Retinal pigment epithelial cell (primary cell): ENCODE measurements around the gene TEX51.

ENCODE experiments used
- DNase-seq: peaks from one replicate; pipeline ENCODE4 v3.0.0-alpha.2; 2010; ENCODE audit warnings: low read depth
- H3K4me3 ChIP-seq: 2 replicates; pipeline ENCODE4 v1.5.1; 2011; ENCODE audit warnings: mild to moderate bottlenecking, low read length, control low read depth, moderate library complexity
- TF ChIP-seq, protein P1 (sequence below): conservative IDR thresholded peaks from 2 replicates; pipeline ENCODE4 v1.5.1; 2011; ENCODE audit warnings: low read depth, low read length, control low read depth, inconsistent platforms

TEX51 gene

DNA sequence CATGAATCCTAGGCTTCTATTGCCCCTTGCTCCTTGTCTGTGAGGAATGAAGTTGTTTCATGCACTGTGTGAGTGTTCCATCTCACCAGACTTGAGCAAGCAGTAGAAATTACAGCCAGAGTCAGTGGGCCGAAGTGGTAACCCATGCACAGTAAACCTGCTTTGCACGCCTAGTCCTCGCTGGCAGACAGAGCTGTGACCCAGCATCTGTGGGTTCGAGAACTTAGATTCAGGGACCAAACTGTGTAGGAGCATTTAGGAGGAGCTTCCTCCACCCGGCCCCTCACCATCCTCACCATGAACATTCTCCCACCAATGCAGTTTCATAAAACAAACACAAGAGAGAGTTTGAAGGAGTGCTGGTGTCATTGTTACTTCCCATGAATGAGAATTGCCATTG, 21.6 kb upstream of the TEX51 start:
- TF ChIP-seq, protein P1, sequence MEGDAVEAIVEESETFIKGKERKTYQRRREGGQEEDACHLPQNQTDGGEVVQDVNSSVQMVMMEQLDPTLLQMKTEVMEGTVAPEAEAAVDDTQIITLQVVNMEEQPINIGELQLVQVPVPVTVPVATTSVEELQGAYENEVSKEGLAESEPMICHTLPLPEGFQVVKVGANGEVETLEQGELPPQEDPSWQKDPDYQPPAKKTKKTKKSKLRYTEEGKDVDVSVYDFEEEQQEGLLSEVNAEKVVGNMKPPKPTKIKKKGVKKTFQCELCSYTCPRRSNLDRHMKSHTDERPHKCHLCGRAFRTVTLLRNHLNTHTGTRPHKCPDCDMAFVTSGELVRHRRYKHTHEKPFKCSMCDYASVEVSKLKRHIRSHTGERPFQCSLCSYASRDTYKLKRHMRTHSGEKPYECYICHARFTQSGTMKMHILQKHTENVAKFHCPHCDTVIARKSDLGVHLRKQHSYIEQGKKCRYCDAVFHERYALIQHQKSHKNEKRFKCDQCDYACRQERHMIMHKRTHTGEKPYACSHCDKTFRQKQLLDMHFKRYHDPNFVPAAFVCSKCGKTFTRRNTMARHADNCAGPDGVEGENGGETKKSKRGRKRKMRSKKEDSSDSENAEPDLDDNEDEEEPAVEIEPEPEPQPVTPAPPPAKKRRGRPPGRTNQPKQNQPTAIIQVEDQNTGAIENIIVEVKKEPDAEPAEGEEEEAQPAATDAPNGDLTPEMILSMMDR, result no peak
- no peak overlapping the region for H3K4me3 ChIP-seq
- no peak for DNase-seq

DNA sequence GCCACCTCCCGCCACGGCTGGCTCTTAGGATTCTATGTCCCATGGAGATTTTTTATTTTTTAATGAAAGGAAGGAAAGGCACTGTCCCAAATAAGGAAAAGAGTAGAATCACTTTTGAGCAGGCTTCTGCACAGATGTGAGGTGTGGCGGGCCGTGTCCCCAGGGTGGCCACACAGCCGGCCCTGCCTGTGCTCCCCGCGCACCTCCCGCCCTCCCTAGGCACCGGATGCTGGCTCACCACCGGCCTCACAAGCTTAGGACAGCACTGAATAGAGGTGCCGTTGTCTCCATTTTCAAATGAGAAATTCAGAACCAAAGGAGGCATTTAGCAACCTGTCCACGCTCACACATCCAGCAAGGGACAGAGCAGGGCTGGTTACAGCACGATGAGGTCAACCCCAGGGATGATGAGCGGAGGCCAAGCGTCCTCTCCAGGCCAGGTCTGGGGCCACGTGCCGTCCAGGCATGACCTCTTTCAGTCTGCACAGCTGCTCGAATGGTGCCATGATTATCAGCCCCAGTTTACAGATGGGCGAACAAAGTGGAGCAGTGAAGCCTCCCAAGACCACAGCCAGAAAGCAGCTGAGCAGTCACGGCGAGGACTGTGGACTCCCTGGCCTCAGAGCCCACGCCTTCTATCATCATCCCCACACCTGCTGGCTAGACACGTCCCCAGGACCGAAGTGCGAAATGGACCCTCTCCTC, 20.7 kb upstream of the TEX51 start:
- DNase-seq, result no peak
- H3K4me3 ChIP-seq, result no peak overlapping the region

DNA sequence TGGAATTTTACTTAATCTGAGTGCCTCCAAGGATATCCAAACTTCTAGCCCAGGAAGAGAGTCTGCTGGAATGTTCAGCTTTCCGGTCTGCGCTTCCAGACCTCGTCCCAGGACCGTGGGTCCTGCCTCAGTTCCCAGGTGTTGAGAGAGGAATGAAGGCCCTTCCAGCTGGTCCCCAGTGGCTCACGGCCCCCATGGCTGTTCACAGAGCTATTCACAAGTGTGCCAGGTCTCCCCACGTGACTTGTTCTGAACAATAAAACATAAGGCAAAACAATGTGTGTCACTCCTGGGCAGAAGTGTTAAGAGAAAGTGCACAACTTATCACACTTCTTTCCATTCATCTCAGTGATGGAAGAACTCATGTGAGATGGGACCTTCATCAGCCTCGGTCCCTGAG, 20.1 kb upstream of the TEX51 start:
- H3K4me3 ChIP-seq, result no peak overlapping the region
- DNase-seq, result no peak
- TF ChIP-seq, protein P1, result no peak

More for the DNA sequence above, 20.7 kb upstream of the TEX51 start:
- TF ChIP-seq, protein P1, result no peak

DNA sequence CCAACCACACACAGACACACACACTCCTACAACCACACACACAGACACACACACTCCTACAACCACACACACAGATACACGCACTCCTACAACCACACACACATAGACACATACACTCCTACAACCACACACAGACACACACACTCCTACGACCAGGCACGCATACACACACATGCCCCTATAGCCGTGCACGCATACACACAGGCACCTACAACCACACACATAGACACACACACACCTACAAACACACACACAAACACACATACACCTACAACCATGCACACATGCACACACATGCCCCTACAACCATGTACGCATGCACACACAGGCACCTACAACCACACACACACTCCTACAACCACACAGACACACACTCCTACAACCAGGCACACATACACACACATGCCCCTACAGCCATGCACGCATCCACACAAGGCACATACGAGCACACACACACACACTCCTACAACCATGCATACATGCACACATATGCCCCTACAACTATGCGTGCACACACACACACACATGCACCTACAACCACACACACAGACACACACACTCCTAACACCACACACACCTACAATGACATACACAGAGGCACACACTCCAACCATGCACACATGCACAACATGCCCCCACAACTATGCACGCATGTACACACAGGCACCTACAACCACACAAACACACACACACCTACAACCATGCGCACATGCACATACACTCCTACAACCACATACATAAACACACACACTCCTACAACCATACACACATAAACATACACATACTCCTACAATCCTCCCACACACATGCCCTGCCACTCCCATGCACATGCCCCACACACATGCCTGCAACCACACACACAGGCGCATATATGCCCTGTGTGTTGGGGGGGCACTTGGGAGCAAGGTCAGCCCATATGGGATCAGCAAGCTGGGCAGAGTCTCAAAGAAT, 19.1 kb upstream of the TEX51 start:
- TF ChIP-seq, protein P1, result no peak
- DNase-seq, result no peak
- H3K4me3 ChIP-seq, result no peak overlapping the region

DNA sequence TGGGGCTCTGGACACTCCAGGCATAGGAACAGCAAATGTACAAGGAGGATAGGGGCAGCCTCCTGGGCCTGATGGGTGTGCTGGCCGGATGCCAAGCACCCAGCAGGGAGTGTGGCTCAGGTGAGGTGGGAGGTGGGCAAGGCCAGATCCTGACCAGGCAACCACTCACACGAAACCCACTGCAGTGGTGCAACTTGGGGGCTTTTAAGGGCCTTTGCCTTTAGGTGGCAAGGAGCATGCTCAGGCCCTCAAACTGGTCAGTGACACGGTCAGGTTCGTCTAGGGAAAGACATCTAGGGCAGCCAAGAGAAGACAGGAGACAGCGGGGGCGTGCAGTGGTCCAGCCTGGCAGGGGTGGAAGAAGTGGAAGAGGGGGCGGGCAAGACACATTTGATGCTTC, 18.4 kb upstream of the TEX51 start:
- DNase-seq, result no peak
- no peak overlapping the region for H3K4me3 ChIP-seq
- TF ChIP-seq, protein P1, result no peak

DNA sequence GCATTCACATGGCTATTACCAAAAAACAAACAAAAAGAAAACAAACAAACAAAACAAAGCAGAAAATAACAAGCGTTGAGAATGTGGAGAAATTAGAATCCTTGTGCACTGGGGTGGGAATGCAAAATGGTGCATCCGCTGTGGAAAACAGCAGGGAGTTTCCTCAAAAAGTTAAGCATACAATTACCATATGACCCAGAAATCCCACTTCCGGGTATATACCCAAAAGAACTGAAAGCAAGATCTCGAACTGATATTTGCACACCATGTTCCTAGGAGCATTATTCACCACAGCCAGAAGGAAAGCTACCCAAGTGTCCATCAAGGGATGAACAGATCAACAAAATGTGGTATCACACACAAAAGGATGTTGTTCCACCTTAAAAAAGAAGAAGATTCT, 17.9 kb upstream of the TEX51 start:
- no peak overlapping the region for H3K4me3 ChIP-seq
- DNase-seq, result no peak
- TF ChIP-seq, protein P1, result no peak
